NCI-H1436 (cell line): ENCODE measurements around the gene ZNF431.
"Not testable (repeated sequence)": the region's sequence is repeated elsewhere in the genome, so short reads cannot be mapped to it uniquely, and the experiment has no call there.

ENCODE experiments used
- DNase-seq: peaks from one replicate; lab custom pipeline; 2025; lab: John Stamatoyannopoulos, UW

Gene ZNF431

GRCh38 chr19:21141787-21142464, at the start of gene ZNF431:
Gene ZNF431, plus strand, starts transcription at chr19:21142040. Its CDS starts 144 bp downstream, at chr19:21142184.
- DNase-seq = peak; percentile 92

- no peak for DNase-seq
Observed at GRCh38 chr19:21092109-21092508, 49.7 kb upstream of the ZNF431 start.

GRCh38 chr19:21094347-21095025, 47.4 kb upstream of the ZNF431 start:
- no peak for DNase-seq

GRCh38 chr19:21098291-21098690, 43.5 kb upstream of the ZNF431 start:
- no peak for DNase-seq

- no peak for DNase-seq
Observed at GRCh38 chr19:21101521-21102242, 40.2 kb upstream of the ZNF431 start.

- no peak for DNase-seq
Observed at GRCh38 chr19:21109116-21109515, 32.7 kb upstream of the ZNF431 start.

- DNase-seq = no peak
Observed at GRCh38 chr19:21110183-21110582, 31.7 kb upstream of the ZNF431 start.

GRCh38 chr19:21115430-21115829, 26.4 kb upstream of the ZNF431 start:
- DNase-seq = no peak

GRCh38 chr19:21117041-21117907, 24.6 kb upstream of the ZNF431 start:
- no peak for DNase-seq

GRCh38 chr19:21126078-21126477, 15.8 kb upstream of the ZNF431 start:
- DNase-seq = no peak

- no peak for DNase-seq
Observed at GRCh38 chr19:21127001-21127400, 14.8 kb upstream of the ZNF431 start.

GRCh38 chr19:21127898-21128297, 13.9 kb upstream of the ZNF431 start:
- DNase-seq = no peak

- DNase-seq = no peak
Observed at GRCh38 chr19:21128901-21129698, 12.7 kb upstream of the ZNF431 start.

GRCh38 chr19:21130097-21130775, 11.6 kb upstream of the ZNF431 start:
- DNase-seq = no peak

GRCh38 chr19:21133633-21134032, 8.2 kb upstream of the ZNF431 start:
- no peak for DNase-seq

GRCh38 chr19:21134934-21135366, 6.9 kb upstream of the ZNF431 start:
- no peak for DNase-seq

- no peak for DNase-seq
Observed at GRCh38 chr19:21135433-21135832, 6.4 kb upstream of the ZNF431 start.

GRCh38 chr19:21138130-21138529, 3.7 kb upstream of the ZNF431 start:
- no peak for DNase-seq

GRCh38 chr19:21141006-21141405, 834 bp upstream of the ZNF431 start:
- not testable (repeated sequence) for DNase-seq

GRCh38 chr19:21143428-21143827, 1.6 kb downstream of the ZNF431 start:
- no peak for DNase-seq

- no peak for DNase-seq
Observed at GRCh38 chr19:21143854-21144253, 2.0 kb downstream of the ZNF431 start.
